ENCODE results near the gene ERG. TPM values are rescaled to one million over a fixed set of nuclear protein-coding genes. Genes with fewer than 3 reads are reported as not detected.

ERG gene
- total and polyA plus RNA-seq, 9 of the 15 experiments (the other 6 are each of a cell fraction or from before 2014, with no cell fraction given), result 0.06 TPM; not detected in 8

DNA sequence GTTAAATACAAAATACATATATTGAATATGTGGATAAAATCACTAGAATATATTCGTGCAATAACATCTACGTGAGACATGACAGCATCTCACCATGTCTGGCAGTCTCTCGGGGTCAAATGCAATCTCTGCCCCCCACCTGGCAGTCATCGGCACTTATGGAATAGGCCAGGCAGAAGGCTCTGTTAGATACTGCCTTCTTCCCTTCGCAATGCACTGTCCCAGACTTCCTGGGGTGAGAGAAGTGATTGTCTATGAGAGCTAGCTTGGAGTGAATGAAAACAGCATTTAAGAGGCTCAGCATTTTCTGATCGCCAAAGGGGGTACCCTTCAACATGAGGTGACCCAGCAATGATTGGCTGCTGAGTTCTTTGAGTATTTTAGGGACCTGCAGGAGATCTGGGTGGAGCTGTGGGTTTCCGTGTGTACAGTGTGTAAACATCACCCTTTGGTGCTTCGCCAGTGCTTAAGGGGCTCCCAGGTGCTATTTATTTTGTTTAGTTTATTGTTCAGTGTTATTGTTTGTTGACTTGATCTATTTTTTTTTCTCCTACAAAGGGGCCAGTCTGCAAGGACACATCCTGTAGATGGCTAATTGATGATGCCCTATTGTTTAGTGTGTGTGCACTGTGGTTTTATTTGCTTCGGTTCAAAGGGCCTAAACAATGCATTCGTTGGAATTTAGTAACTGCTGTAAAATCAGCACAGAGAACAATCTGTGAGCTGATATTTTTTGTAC lies 10.2 kb downstream of the ERG start:
- no peak overlapping the region for H3K9ac ChIP-seq (ENCODE audit: insufficient read depth in 1 of 2, low read depth in 2 of 2, low read length in 2 of 2)
- TF ChIP-seq CREB1 (IDR thresholded peaks at IDR 0.05), result no peak
- no peak for TF ChIP-seq CREB1 (CRISPR knock-in tag; IDR thresholded peaks at IDR 0.05)
- TF ChIP-seq PHF21A (IDR thresholded peaks at IDR 0.05; ENCODE audit: borderline replicate concordance, low read depth), result no peak
- no peak for TF ChIP-seq ZNF79 (CRISPR knock-in tag; IDR thresholded peaks at IDR 0.05; ENCODE audit: low read depth)
- no peak for TF ChIP-seq BRCA1 (IDR thresholded peaks at IDR 0.05)
- TF ChIP-seq BRCA1 (CRISPR knock-in tag; IDR thresholded peaks at IDR 0.05), result no peak
- TF ChIP-seq ZKSCAN3 (CRISPR knock-in tag; IDR thresholded peaks at IDR 0.05), result no peak
- no peak for TF ChIP-seq SOX6 (IDR thresholded peaks at IDR 0.05)
- TF ChIP-seq RBM22 (IDR thresholded peaks at IDR 0.05; ENCODE audit: low read depth, low read length, poor library complexity, severe bottlenecking), result no peak
- no peak for ATAC-seq
- ChIA-PET CTCF (ENCODE audit: low intra/inter-chr PET ratio) (no interaction called here), POLR2A (no interaction called here)
- H3K9me3 ChIP-seq (replicated peaks; ENCODE audit: control insufficient read depth, insufficient read depth, low read depth, low read length), result no peaks in the 10 kb centered on the region
- H3K4me2 ChIP-seq (ENCODE audit: insufficient read depth, low read length), result no peak overlapping the region
- no peaks in the 10 kb centered on the region for H3K36me3 ChIP-seq (ENCODE audit: control insufficient read depth, insufficient read depth, low read length)
- H2AFZ ChIP-seq (ENCODE audit: low read depth, low read length), result no peak overlapping the region
- in situ Hi-C loops (cut with MboI), result no loop called here
- H3K27ac ChIP-seq (ENCODE audit: extremely low read depth, low read depth, low read length), result no peak overlapping the region
- H3K9me1 ChIP-seq (ENCODE audit: control insufficient read depth, insufficient read depth, low read length), result no peaks in the 10 kb centered on the region
- H3K27me3 ChIP-seq (ENCODE audit: control insufficient read depth in 2 of 2, insufficient read depth in 2 of 2, low read length in 2 of 2), result peaks cover 2 to 10% of the 10 kb centered on the region in 2 experiments
- 0 out of 2 replicates have a peak, but pooled peaks cover 4% of the 10 kb centered on the region for H4K20me1 ChIP-seq (replicated peaks; ENCODE audit: control insufficient read depth, insufficient read depth, low read length)
- H3K4me3 ChIP-seq, result no peak overlapping the region
- no peaks in the 10 kb centered on the region for H3K79me2 ChIP-seq (ENCODE audit: control insufficient read depth, insufficient read depth, low read length)
- no peak for DNase-seq (ENCODE audit: extremely low read depth in 1 of 4, low spot score in 3 of 4)
- intact Hi-C loops (cut with micrococcal nuclease), result no loop called here
- FAIRE-seq, result no peak
- no TSS peak for BruUV-seq (replicated peaks)
- H3K4me1 ChIP-seq (replicated peaks in 1 of 2; ENCODE audit: control insufficient read depth in 2 of 2, insufficient read depth in 2 of 2, low read length in 2 of 2), result no peaks in the 10 kb centered on the region; a peak in 1 of 5 replicates
- 2% methylated on average over 10 of the region's 10 CpGs for whole genome bisulfite sequencing (ENCODE audit: insufficient coverage, low coverage, missing lambda C conversion rate)
